Activated CD8-positive, alpha-beta T cell treated with anti-CD3 and anti-CD28 coated beads, Interleukin-2, amount 10 ng/mL, durations not matched to agents 7 days and 5 days (primary cell): ENCODE measurements around the gene LRPAP1. TPM values are rescaled to one million over a fixed set of nuclear protein-coding genes. Genes with fewer than 3 reads are reported as not detected.

Experiments used
- ATAC-seq: fragments of 150-1000 bp; cut with Tn5 transposase; one replicate; pipeline ENCODE4 v1.10.0; 2021; ENCODE audit warnings: moderate library complexity
- CTCF ChIA-PET: fragments of 350-600 bp; sonication (Branson Sonifier 250); formaldehyde crosslinking; loops from one replicate; lab custom pipeline; 2021; ENCODE audit warnings: antibody characterized with exemption; lab: Charles Lee
- POLR2A ChIA-PET: fragments of 350-600 bp; sonication (Branson Sonifier 250); formaldehyde crosslinking; loops from one replicate; lab custom pipeline; 2021; ENCODE audit warnings: antibody characterized with exemption; lab: Charles Lee
- DNase-seq: peaks from one replicate; pipeline ENCODE4 v3.0.0-alpha.2; 2020
- H3K27ac Mint-ChIP-seq: one replicate; pipeline ENCODE4 v1.8.0; 2021; ENCODE audit warnings: mild to moderate bottlenecking, mixed read lengths
- H3K27me3 Mint-ChIP-seq: one replicate; pipeline ENCODE4 v1.8.0; 2021; ENCODE audit warnings: low read depth, mixed read lengths
- H3K36me3 Mint-ChIP-seq: one replicate; pipeline ENCODE4 v1.8.0; 2021; ENCODE audit warnings: low read depth, mixed read lengths
- H3K4me1 Mint-ChIP-seq: one replicate; pipeline ENCODE4 v1.8.0; 2021; ENCODE audit warnings: low read depth, mixed read lengths
- H3K4me3 Mint-ChIP-seq: one replicate; pipeline ENCODE4 v1.8.0; 2021; ENCODE audit warnings: mild to moderate bottlenecking, mixed read lengths
- H3K9me3 Mint-ChIP-seq: one replicate; pipeline ENCODE4 v1.8.0; 2022; ENCODE audit warnings: mixed read lengths; ENCODE audit not compliant: insufficient read depth
- total RNA-seq, 2 experiments: library from RNA; stranded (reverse); gene quantifications; one replicate each; pipeline ENCODE4 v1.2.3, GENCODE V29; 2021

LRPAP1 gene
- total RNA-seq, 2 experiments from 2014 or later = 66.4 to 72.5 TPM

GRCh38 chr4:3483471-3483921 lies 48.7 kb downstream of the LRPAP1 start:
- peaks cover 13% of the 10 kb centered on the region for H3K27me3 Mint-ChIP-seq
- no peak overlapping the region for H3K4me3 Mint-ChIP-seq
- no peak overlapping the region for H3K27ac Mint-ChIP-seq
- POLR2A ChIA-PET = no interaction called here
- no peaks in the 10 kb centered on the region for H3K36me3 Mint-ChIP-seq
- CTCF ChIA-PET = no interaction called here
- ATAC-seq = no peak
- no peak for DNase-seq
- H3K4me1 Mint-ChIP-seq = peaks cover 15% of the 10 kb centered on the region
- H3K9me3 Mint-ChIP-seq = no peaks in the 10 kb centered on the region

GRCh38 chr4:3482707-3483106 lies 49.5 kb downstream of the LRPAP1 start:
- ChIA-PET CTCF (no interaction called here), POLR2A (no interaction called here)
- no peaks in the 10 kb centered on the region for H3K36me3 Mint-ChIP-seq
- H3K9me3 Mint-ChIP-seq = no peaks in the 10 kb centered on the region
- peaks cover 13% of the 10 kb centered on the region for H3K27me3 Mint-ChIP-seq
- ATAC-seq (no peak), DNase-seq (no peak)
- peaks cover 15% of the 10 kb centered on the region for H3K4me1 Mint-ChIP-seq
- H3K27ac Mint-ChIP-seq = no peak overlapping the region
- no peak overlapping the region for H3K4me3 Mint-ChIP-seq

- DNase-seq (no peak), ATAC-seq (no peak)
- Mint-ChIP-seq H3K27ac (no peak overlapping the region), H3K4me1 (peaks cover 15% of the 10 kb centered on the region), H3K4me3 (no peak overlapping the region), H3K36me3 (no peaks in the 10 kb centered on the region), H3K9me3 (no peaks in the 10 kb centered on the region), H3K27me3 (peaks cover 13% of the 10 kb centered on the region)
- POLR2A ChIA-PET = no interaction called here
- CTCF ChIA-PET = interaction anchor here (1.4 to 2.5 kb wide), 8 partner anchors 79 to 399 kb away, joined by 3 to 25 read pairs (median 8); no protein-coding TSS in a partner anchor
Observed at GRCh38 chr4:3481783-3482393, 50.3 kb downstream of the LRPAP1 start.

- ATAC-seq = no peak
- ChIA-PET POLR2A (no interaction called here), CTCF (interaction anchor here (0.7 to 2.5 kb wide), 28 partner anchors 10 to 399 kb away, joined by 3 to 25 read pairs (median 5); no protein-coding TSS in a partner anchor)
- H3K27me3 Mint-ChIP-seq = peaks cover 11% of the 10 kb centered on the region
- no peak overlapping the region for H3K4me3 Mint-ChIP-seq
- peaks cover 10% of the 10 kb centered on the region for H3K4me1 Mint-ChIP-seq
- no peak overlapping the region for H3K27ac Mint-ChIP-seq
- no peak for DNase-seq
- H3K36me3 Mint-ChIP-seq = no peaks in the 10 kb centered on the region
- no peaks in the 10 kb centered on the region for H3K9me3 Mint-ChIP-seq
Observed at GRCh38 chr4:3481113-3481531, 51.1 kb downstream of the LRPAP1 start.

- Mint-ChIP-seq H3K4me3 (no peak overlapping the region), H3K27ac (no peak overlapping the region), H3K4me1 (peaks cover 7% of the 10 kb centered on the region), H3K27me3 (peaks cover 11% of the 10 kb centered on the region), H3K36me3 (no peaks in the 10 kb centered on the region), H3K9me3 (no peaks in the 10 kb centered on the region)
- DNase-seq = peak; percentile 83
- CTCF ChIA-PET = interaction anchor here (0.6 to 2.5 kb wide), 29 partner anchors 8 to 400 kb away, joined by 3 to 25 read pairs (median 5); no protein-coding TSS in a partner anchor
- POLR2A ChIA-PET = no interaction called here
- peak; percentile 78 for ATAC-seq
Observed at GRCh38 chr4:3480528-3481112, 51.6 kb downstream of the LRPAP1 start.

GRCh38 chr4:3479358-3480101 lies 52.7 kb downstream of the LRPAP1 start:
- ATAC-seq (no peak), DNase-seq (no peak)
- Mint-ChIP-seq H3K4me3 (no peak overlapping the region), H3K9me3 (no peaks in the 10 kb centered on the region), H3K27ac (no peak overlapping the region), H3K27me3 (peaks cover 7% of the 10 kb centered on the region), H3K4me1 (peaks cover under 1% of the 10 kb centered on the region), H3K36me3 (no peaks in the 10 kb centered on the region)
- CTCF ChIA-PET = interaction anchor here (1.1 to 2.5 kb wide), 14 partner anchors 12 to 372 kb away, joined by 3 to 25 read pairs (median 5); no protein-coding TSS in a partner anchor
- POLR2A ChIA-PET = no interaction called here

GRCh38 chr4:3478446-3479357 lies 53.5 kb downstream of the LRPAP1 start:
- no peak for DNase-seq
- Mint-ChIP-seq H3K4me1 (no peaks in the 10 kb centered on the region), H3K27ac (no peak overlapping the region), H3K9me3 (no peaks in the 10 kb centered on the region), H3K36me3 (no peaks in the 10 kb centered on the region), H3K4me3 (no peak overlapping the region), H3K27me3 (peaks cover 4% of the 10 kb centered on the region)
- no peak for ATAC-seq
- POLR2A ChIA-PET = no interaction called here
- CTCF ChIA-PET = no interaction called here

GRCh38 chr4:3477750-3478430 lies 54.3 kb downstream of the LRPAP1 start:
- H3K27ac Mint-ChIP-seq = no peak overlapping the region
- H3K4me3 Mint-ChIP-seq = no peak overlapping the region
- no peaks in the 10 kb centered on the region for H3K4me1 Mint-ChIP-seq
- H3K36me3 Mint-ChIP-seq = no peaks in the 10 kb centered on the region
- ChIA-PET POLR2A (no interaction called here), CTCF (no interaction called here)
- ATAC-seq = no peak
- no peak for DNase-seq
- no peaks in the 10 kb centered on the region for H3K9me3 Mint-ChIP-seq
- peaks cover 4% of the 10 kb centered on the region for H3K27me3 Mint-ChIP-seq

GRCh38 chr4:3476936-3477749 lies 55.1 kb downstream of the LRPAP1 start:
- CTCF ChIA-PET = no interaction called here

GRCh38 chr4:3476341-3476747 lies 55.9 kb downstream of the LRPAP1 start:
- Mint-ChIP-seq H3K4me3 (no peak overlapping the region), H3K9me3 (no peaks in the 10 kb centered on the region), H3K4me1 (no peaks in the 10 kb centered on the region), H3K36me3 (no peaks in the 10 kb centered on the region), H3K27ac (no peak overlapping the region), H3K27me3 (peaks cover 4% of the 10 kb centered on the region)
- CTCF ChIA-PET = no interaction called here
- DNase-seq (no peak), ATAC-seq (no peak)
- POLR2A ChIA-PET = no interaction called here

More at GRCh38 chr4:3476936-3477749, 55.1 kb downstream of the LRPAP1 start:
- ATAC-seq = no peak
- no peak overlapping the region for H3K27ac Mint-ChIP-seq
- no peaks in the 10 kb centered on the region for H3K4me1 Mint-ChIP-seq
- no peak for DNase-seq
- H3K27me3 Mint-ChIP-seq = peaks cover 4% of the 10 kb centered on the region
- no peak overlapping the region for H3K4me3 Mint-ChIP-seq
- POLR2A ChIA-PET = no interaction called here
- no peaks in the 10 kb centered on the region for H3K36me3 Mint-ChIP-seq
- H3K9me3 Mint-ChIP-seq = no peaks in the 10 kb centered on the region
